Sigmoid colon (tissue), 7 donors: ENCODE data around the gene PRSS1. TPM values are rescaled to one million over a fixed set of nuclear protein-coding genes. Genes with fewer than 3 reads are reported as not detected.
"Not testable (repeated sequence)": the region's sequence is repeated elsewhere in the genome, so short reads cannot be mapped to it uniquely, and the experiment has no call there.

Experiments used
- DNase-seq: peaks from one replicate; pipeline ENCODE4 v3.0.0-alpha.2; 2019
- H3K27ac ChIP-seq, 4 donors: fragments of 200-600 bp; sonication (generic); one replicate each; pipeline ENCODE4 v1.5.1; 2016 to 2019; ENCODE audit warnings: mild to moderate bottlenecking in 1 of 4
- H3K27me3 ChIP-seq, 3 donors: fragments of 200-600 bp; sonication (generic); one replicate each; pipeline ENCODE4 v1.5.1; 2019; ENCODE audit warnings: mild to moderate bottlenecking in 1 of 3
- H3K36me3 ChIP-seq, 4 donors: fragments of 200-600 bp; sonication (generic); one replicate each; pipeline ENCODE4 v1.5.1; 2016 to 2019
- H3K4me1 ChIP-seq, 4 donors: fragments of 200-600 bp; sonication (generic); one replicate each; pipeline ENCODE4 v1.5.1; 2017 to 2019
- H3K4me3 ChIP-seq, 4 donors: fragments of 200-600 bp; sonication (generic); one replicate each; pipeline ENCODE4 v1.5.1; 2017 to 2019; ENCODE audit warnings: mild to moderate bottlenecking in 2 of 4, moderate library complexity in 1 of 4
- H3K9me3 ChIP-seq, 4 donors: fragments of 200-600 bp in 3 of 4; sonication (generic) in 3 of 4; one replicate each; pipeline versions ENCODE4 v1.5.1 to v1.6.1; 2013 to 2019
- CTCF ChIP-seq, 4 experiments: fragments of 450-650 bp in 3 of 4; fragments of 200-600 bp in 1 of 4; IDR thresholded peaks; one replicate each; pipeline ENCODE4 v1.5.1; 2016 to 2019; ENCODE audit warnings: antibody characterized with exemption in 4 of 4, mild to moderate bottlenecking in 3 of 4, moderate library complexity in 2 of 4
- EP300 ChIP-seq, 4 donors: sonication (generic); formaldehyde crosslinking; IDR thresholded peaks; one replicate each; pipeline ENCODE4 v1.6.1; 2017; ENCODE audit warnings: antibody characterized with exemption in 4 of 4
- POLR2A ChIP-seq, 2 donors: fragments of 450-650 bp; IDR thresholded peaks; one replicate each; pipeline ENCODE4 v1.6.1; 2016; ENCODE audit warnings: antibody characterized with exemption in 2 of 2, mild to moderate bottlenecking in 2 of 2, moderate library complexity in 2 of 2
- POLR2AphosphoS5 ChIP-seq, 4 donors: sonication (generic); formaldehyde crosslinking; IDR thresholded peaks; one replicate each; pipeline ENCODE4 v1.6.1; 2017; ENCODE audit warnings: antibody characterized with exemption in 4 of 4
- WGBS, 2 donors: extraction: QIAGEN DNeasy Blood & Tissue Kit; methylation state at CpG; one replicate each; pipeline ENCODE4 v1.1.7; 2013; 5-methylcytosine and 5-hydroxymethylcytosine counted together
- intact Hi-C: fragments of 100-400 bp; cut with DNase I; formaldehyde crosslinking; loops from one replicate; pipeline ENCODE4 v1.15.1; 2023
- polyA plus RNA-seq, 3 donors: library from polyadenylated mRNA; stranded (reverse); fragments of 200-250 nt; gene quantifications; one replicate each; pipeline ENCODE4 v1.2.3, GENCODE V29; 2013
- total RNA-seq, 4 donors: library from RNA; depleted of rRNA; stranded (reverse); fragments of >200 nt; gene quantifications; one replicate each; pipeline ENCODE4 v1.1.0, GENCODE V29; 2016
- donor health status: healthy with polysubstance abuse.
- donor health status: Bipolar disorder and iron deficiency.
- donor health status: healthy.

PRSS1 gene
- total and polyA plus RNA-seq, 7 donors: 0.67 to 25.8 (median 1.8) TPM; not detected in 4

- intact Hi-C loops: no loop called here
- no peak for TF ChIP-seq EP300 (IDR thresholded peaks at IDR 0.05)
- no peak for TF ChIP-seq POLR2A (IDR thresholded peaks at IDR 0.05)
- no peak for TF ChIP-seq CTCF (IDR thresholded peaks at IDR 0.05)
- TF ChIP-seq POLR2AphosphoS5 (IDR thresholded peaks at IDR 0.05): no peak
- Histone ChIP-seq H3K4me1 (no peaks in the 10 kb centered on the region), H3K9me3 (no peaks in the 10 kb centered on the region), H3K36me3 (no peaks in the 10 kb centered on the region), H3K4me3 (no peak overlapping the region), H3K27ac (no peak overlapping the region), H3K27me3 (no peaks in the 10 kb centered on the region)
- 82 to 88% methylated on average over 8 of the region's 8 CpGs for WGBS, 2 donors
- no peak for DNase-seq
Observed at GRCh38 chr7:142733271-142733670, 16.0 kb upstream of the PRSS1 start.

GRCh38 chr7:142739923-142740492 is 9.3 kb upstream of the PRSS1 start:
- WGBS, 2 donors: 37 to 40% methylated on average over 2 of the region's 2 CpGs
- TF ChIP-seq EP300 (IDR thresholded peaks at IDR 0.05) (no peak), POLR2AphosphoS5 (IDR thresholded peaks at IDR 0.05) (no peak), POLR2A (IDR thresholded peaks at IDR 0.05) (no peak), CTCF (IDR thresholded peaks at IDR 0.05) (no peak)
- Histone ChIP-seq H3K36me3 (no peaks in the 10 kb centered on the region), H3K27ac (no peak overlapping the region), H3K4me3 (no peak overlapping the region), H3K27me3 (no peaks in the 10 kb centered on the region), H3K4me1 (peaks cover 0 to 14% (median 11%) of the 10 kb centered on the region in 4 donors), H3K9me3 (no peaks in the 10 kb centered on the region)
- intact Hi-C loops: no loop called here
- no peak for DNase-seq

- DNase-seq: no peak
- intact Hi-C loops: no loop called here
Observed at GRCh38 chr7:142740786-142741185, 8.5 kb upstream of the PRSS1 start.

GRCh38 chr7:142741932-142742331 is 7.3 kb upstream of the PRSS1 start:
- Histone ChIP-seq H3K27ac (peak overlapping the region in 2 of 4 donors; percentile 10 to 48), H3K4me1 (peaks cover 0 to 14% (median 11%) of the 10 kb centered on the region in 4 donors)
- H3K4me3 ChIP-seq, intact Hi-C loops, DNase-seq, H3K9me3 ChIP-seq, H3K36me3 ChIP-seq, H3K27me3 ChIP-seq: not testable (repeated sequence)

More at GRCh38 chr7:142740786-142741185, 8.5 kb upstream of the PRSS1 start:
- H3K27me3 ChIP-seq: no peaks in the 10 kb centered on the region
- no peak overlapping the region for H3K27ac ChIP-seq
- H3K4me3 ChIP-seq: no peak overlapping the region
- peaks cover 0 to 14% (median 11%) of the 10 kb centered on the region in 4 donors for H3K4me1 ChIP-seq
- TF ChIP-seq EP300 (IDR thresholded peaks at IDR 0.05) (no peak), CTCF (IDR thresholded peaks at IDR 0.05) (no peak), POLR2A (IDR thresholded peaks at IDR 0.05) (no peak), POLR2AphosphoS5 (IDR thresholded peaks at IDR 0.05) (no peak)
- H3K9me3 ChIP-seq: no peaks in the 10 kb centered on the region
- 59 to 70% methylated on average over 5 of the region's 5 CpGs for WGBS, 2 donors
- no peaks in the 10 kb centered on the region for H3K36me3 ChIP-seq

- TF ChIP-seq POLR2A (IDR thresholded peaks at IDR 0.05) (no peak), EP300 (IDR thresholded peaks at IDR 0.05) (no peak), CTCF (IDR thresholded peaks at IDR 0.05) (no peak), POLR2AphosphoS5 (IDR thresholded peaks at IDR 0.05) (no peak)
- Histone ChIP-seq H3K27ac (no peak overlapping the region), H3K4me3 (no peak overlapping the region), H3K4me1 (peaks cover 0 to 14% (median 11%) of the 10 kb centered on the region in 4 donors), H3K36me3 (no peaks in the 10 kb centered on the region), H3K9me3 (no peaks in the 10 kb centered on the region), H3K27me3 (no peaks in the 10 kb centered on the region)
- no peak for DNase-seq
- 64 to 85% methylated on average over 1 of the region's 1 CpG for WGBS, 2 donors
- intact Hi-C loops: no loop called here
Observed at GRCh38 chr7:142745091-142745635, 4.1 kb upstream of the PRSS1 start.
